Uterus (tissue), 2 donors: ENCODE data around the gene PRKN.

Experiments used
- CTCF ChIP-seq, 4 experiments: fragments of 200-600 bp in 2 of 4; fragments of 450-650 bp in 2 of 4; sonication (generic) in 2 of 4; IDR thresholded peaks; one replicate each; pipeline ENCODE4 v1.5.1; 2016 to 2019; ENCODE audit warnings: antibody characterized with exemption in 4 of 4, mild to moderate bottlenecking in 2 of 4, moderate library complexity in 1 of 4
- POLR2A ChIP-seq, 2 donors: fragments of 450-650 bp; IDR thresholded peaks; one replicate each; pipeline ENCODE4 v1.6.1; 2016; ENCODE audit warnings: antibody characterized with exemption in 2 of 2, mild to moderate bottlenecking in 1 of 2, moderate library complexity in 1 of 2

GRCh38 chr6:162636167-162636566 is 91.4 kb downstream of the PRKN start:
- no peak for TF ChIP-seq POLR2A (IDR thresholded peaks at IDR 0.05)
- no peak for TF ChIP-seq CTCF (IDR thresholded peaks at IDR 0.05)
